Measurements from ENCODE around the gene CDHR5.

The CDHR5 gene

GRCh38 chr11:629237-629583 is 4.5 kb upstream of the CDHR5 start:
- TF ChIP-seq CTCF (IDR thresholded peaks at IDR 0.05; ENCODE audit: insufficient read depth, low read depth, low read length, missing control alignments): peak; percentile 2
- peak overlapping the region; percentile 39 for H3K4me3 ChIP-seq (ENCODE audit: low read depth, low read length)
- DNase-seq (ENCODE audit: low read depth): peak; percentile 82

- H3K4me3 ChIP-seq (ENCODE audit: low read depth, low read length): no peak overlapping the region
- no peak for TF ChIP-seq CTCF (IDR thresholded peaks at IDR 0.05; ENCODE audit: insufficient read depth, low read depth, low read length, missing control alignments)
- DNase-seq (ENCODE audit: low read depth): no peak
These were observed 3.3 kb upstream of the CDHR5 start for GRCh38 chr11:628056-628455.

GRCh38 chr11:627308-627576 is 2.5 kb upstream of the CDHR5 start:
- no peak for DNase-seq (ENCODE audit: low read depth)
- TF ChIP-seq CTCF (IDR thresholded peaks at IDR 0.05; ENCODE audit: insufficient read depth, low read depth, low read length, missing control alignments): no peak
- H3K4me3 ChIP-seq (ENCODE audit: low read depth, low read length): no peak overlapping the region

- DNase-seq (ENCODE audit: low read depth): no peak
- no peak for TF ChIP-seq CTCF (IDR thresholded peaks at IDR 0.05; ENCODE audit: insufficient read depth, low read depth, low read length, missing control alignments)
- H3K4me3 ChIP-seq (ENCODE audit: low read depth, low read length): no peak within 1 kb of the TSS
These were observed 1.9 kb upstream of the CDHR5 start, which contains the start of gene SCT for GRCh38 chr11:626475-627307. Gene SCT, minus strand, starts transcription at chr11:627181. Its CDS starts 38 bp downstream, at chr11:627143.

GRCh38 chr11:625636-626268 is 997 bp upstream of the CDHR5 start:
- H3K4me3 ChIP-seq (ENCODE audit: low read depth, low read length): no peak overlapping the region
- DNase-seq (ENCODE audit: low read depth): no peak
- TF ChIP-seq CTCF (IDR thresholded peaks at IDR 0.05; ENCODE audit: insufficient read depth, low read depth, low read length, missing control alignments): no peak

- H3K4me3 ChIP-seq (ENCODE audit: low read depth, low read length): no peak overlapping the region
- no peak for DNase-seq (ENCODE audit: low read depth)
- TF ChIP-seq CTCF (IDR thresholded peaks at IDR 0.05; ENCODE audit: insufficient read depth, low read depth, low read length, missing control alignments): no peak
These were observed 603 bp downstream of the CDHR5 start for GRCh38 chr11:623999-624704.

All from GM12865 (cell line).